ENCODE data around the gene PIGW. TPM values are rescaled to one million over a fixed set of nuclear protein-coding genes. Genes with fewer than 3 reads are reported as not detected.
A peak's percentile ranks its signal among the peaks of the same experiment; 100 is the strongest.

The PIGW gene
- total and polyA plus RNA-seq, 4 donors = 5.2 to 11.6 (median 8.6) TPM

- no peaks in the 10 kb centered on the region for H3K9me3 ChIP-seq (ENCODE audit: control insufficient read depth, insufficient read depth, low read length)
- no peaks in the 10 kb centered on the region for H3K4me1 ChIP-seq (ENCODE audit: control insufficient read depth, insufficient read depth, low read length)
- no peaks in the 10 kb centered on the region for H3K27me3 ChIP-seq (ENCODE audit: control insufficient read depth, insufficient read depth, low read length)
- 100% methylated on average over 4 of the region's 4 CpGs for WGBS (ENCODE audit: insufficient coverage)
- H3K36me3 ChIP-seq (ENCODE audit: control insufficient read depth, insufficient read depth, low read length) = peaks cover 32% of the 10 kb centered on the region
- no peak overlapping the region for H3K27ac ChIP-seq (ENCODE audit: low read depth, low read length)
- no peak for DNase-seq (ENCODE audit: low read depth in 4 of 6, low spot score in 6 of 6)
- no peak overlapping the region for H3K4me3 ChIP-seq (ENCODE audit: low read depth, low read length)
These were observed 10.3 kb upstream of the PIGW start for GRCh38 chr17:36524428-36524876.

- peaks cover 32% of the 10 kb centered on the region for H3K36me3 ChIP-seq (ENCODE audit: control insufficient read depth, insufficient read depth, low read length)
- H3K9me3 ChIP-seq (ENCODE audit: control insufficient read depth, insufficient read depth, low read length) = no peaks in the 10 kb centered on the region
- 100% methylated on average over 2 of the region's 2 CpGs for WGBS (ENCODE audit: insufficient coverage)
- no peaks in the 10 kb centered on the region for H3K4me1 ChIP-seq (ENCODE audit: control insufficient read depth, insufficient read depth, low read length)
- DNase-seq (ENCODE audit: low read depth in 4 of 6, low spot score in 6 of 6) = no peak
- no peak overlapping the region for H3K4me3 ChIP-seq (ENCODE audit: low read depth, low read length)
- H3K27ac ChIP-seq (ENCODE audit: low read depth, low read length) = no peak overlapping the region
- no peaks in the 10 kb centered on the region for H3K27me3 ChIP-seq (ENCODE audit: control insufficient read depth, insufficient read depth, low read length)
These were observed 9.7 kb upstream of the PIGW start for GRCh38 chr17:36525113-36525512.

- Histone ChIP-seq H3K36me3 (ENCODE audit: control insufficient read depth, insufficient read depth, low read length) (peaks cover 34% of the 10 kb centered on the region), H3K9me3 (ENCODE audit: control insufficient read depth, insufficient read depth, low read length) (no peaks in the 10 kb centered on the region), H3K27ac (ENCODE audit: low read depth, low read length) (no peak overlapping the region), H3K27me3 (ENCODE audit: control insufficient read depth, insufficient read depth, low read length) (no peaks in the 10 kb centered on the region), H3K4me1 (ENCODE audit: control insufficient read depth, insufficient read depth, low read length) (no peaks in the 10 kb centered on the region), H3K4me3 (ENCODE audit: low read depth, low read length) (no peak overlapping the region)
- 97% methylated on average over 6 of the region's 6 CpGs for WGBS (ENCODE audit: insufficient coverage)
- no peak for DNase-seq (ENCODE audit: low read depth in 4 of 6, low spot score in 6 of 6)
These were observed 8.9 kb upstream of the PIGW start for GRCh38 chr17:36525888-36526287.

DNA sequence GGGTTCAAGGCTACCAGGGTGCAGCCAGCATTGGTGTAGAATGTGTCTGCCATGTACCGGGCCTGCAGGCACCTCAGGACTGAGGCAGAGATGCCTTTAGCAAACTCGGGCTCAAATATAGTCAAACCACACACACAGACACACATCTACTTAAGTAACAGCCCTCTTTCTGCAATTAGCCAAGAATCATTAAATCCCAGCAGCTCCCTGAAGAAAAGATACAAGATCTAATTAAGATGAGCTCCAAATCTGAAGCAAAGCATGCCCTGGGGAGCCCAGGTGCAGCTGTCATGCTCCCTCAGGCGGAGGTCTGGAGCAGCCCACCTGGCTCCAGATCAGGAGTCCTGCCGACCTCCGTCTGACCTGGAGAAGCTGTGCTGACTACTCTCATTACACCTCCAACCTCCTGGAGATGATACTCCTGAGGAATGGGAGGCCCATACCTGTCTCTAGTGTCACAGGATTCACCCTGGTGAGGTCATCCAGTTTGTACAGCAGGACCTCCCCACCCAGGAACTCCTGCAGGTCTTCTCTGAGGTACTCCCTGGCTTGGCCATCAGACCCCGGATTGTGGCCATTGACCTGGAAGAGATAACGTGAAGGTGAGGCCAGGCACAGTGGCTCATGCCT is 7.1 kb upstream of the PIGW start:
- Histone ChIP-seq H3K4me3 (ENCODE audit: low read depth, low read length) (no peak overlapping the region), H3K36me3 (ENCODE audit: control insufficient read depth, insufficient read depth, low read length) (peaks cover 42% of the 10 kb centered on the region)

GRCh38 chr17:36529121-36529520 is 5.7 kb upstream of the PIGW start:
- Histone ChIP-seq H3K4me3 (ENCODE audit: low read depth, low read length) (no peak overlapping the region), H3K27ac (ENCODE audit: low read depth, low read length) (no peak overlapping the region), H3K4me1 (ENCODE audit: control insufficient read depth, insufficient read depth, low read length) (peaks cover 8% of the 10 kb centered on the region), H3K9me3 (ENCODE audit: control insufficient read depth, insufficient read depth, low read length) (no peaks in the 10 kb centered on the region), H3K27me3 (ENCODE audit: control insufficient read depth, insufficient read depth, low read length) (no peaks in the 10 kb centered on the region), H3K36me3 (ENCODE audit: control insufficient read depth, insufficient read depth, low read length) (peaks cover 38% of the 10 kb centered on the region)
- DNase-seq (ENCODE audit: low read depth in 4 of 6, low spot score in 6 of 6) = no peak

More for the DNA sequence above, 7.1 kb upstream of the PIGW start:
- WGBS (ENCODE audit: insufficient coverage) = 88% methylated on average over 4 of the region's 7 CpGs
- Histone ChIP-seq H3K27me3 (ENCODE audit: control insufficient read depth, insufficient read depth, low read length) (no peaks in the 10 kb centered on the region), H3K27ac (ENCODE audit: low read depth, low read length) (no peak overlapping the region), H3K4me1 (ENCODE audit: control insufficient read depth, insufficient read depth, low read length) (no peaks in the 10 kb centered on the region), H3K9me3 (ENCODE audit: control insufficient read depth, insufficient read depth, low read length) (no peaks in the 10 kb centered on the region)
- peak in 1 of 6 donors; percentile 87 for DNase-seq (ENCODE audit: low read depth in 4 of 6, low spot score in 6 of 6)

GRCh38 chr17:36532435-36532975 is 2.3 kb upstream of the PIGW start:
- peaks cover 13% of the 10 kb centered on the region for H3K4me1 ChIP-seq (ENCODE audit: control insufficient read depth, insufficient read depth, low read length)
- no peak overlapping the region for H3K27ac ChIP-seq (ENCODE audit: low read depth, low read length)
- 88% methylated on average over 1 of the region's 2 CpGs for WGBS (ENCODE audit: insufficient coverage)
- H3K4me3 ChIP-seq (ENCODE audit: low read depth, low read length) = no peak overlapping the region
- no peaks in the 10 kb centered on the region for H3K27me3 ChIP-seq (ENCODE audit: control insufficient read depth, insufficient read depth, low read length)
- DNase-seq (ENCODE audit: low read depth in 4 of 6, low spot score in 6 of 6) = no peak
- H3K36me3 ChIP-seq (ENCODE audit: control insufficient read depth, insufficient read depth, low read length) = peaks cover 19% of the 10 kb centered on the region
- H3K9me3 ChIP-seq (ENCODE audit: control insufficient read depth, insufficient read depth, low read length) = no peaks in the 10 kb centered on the region

DNA sequence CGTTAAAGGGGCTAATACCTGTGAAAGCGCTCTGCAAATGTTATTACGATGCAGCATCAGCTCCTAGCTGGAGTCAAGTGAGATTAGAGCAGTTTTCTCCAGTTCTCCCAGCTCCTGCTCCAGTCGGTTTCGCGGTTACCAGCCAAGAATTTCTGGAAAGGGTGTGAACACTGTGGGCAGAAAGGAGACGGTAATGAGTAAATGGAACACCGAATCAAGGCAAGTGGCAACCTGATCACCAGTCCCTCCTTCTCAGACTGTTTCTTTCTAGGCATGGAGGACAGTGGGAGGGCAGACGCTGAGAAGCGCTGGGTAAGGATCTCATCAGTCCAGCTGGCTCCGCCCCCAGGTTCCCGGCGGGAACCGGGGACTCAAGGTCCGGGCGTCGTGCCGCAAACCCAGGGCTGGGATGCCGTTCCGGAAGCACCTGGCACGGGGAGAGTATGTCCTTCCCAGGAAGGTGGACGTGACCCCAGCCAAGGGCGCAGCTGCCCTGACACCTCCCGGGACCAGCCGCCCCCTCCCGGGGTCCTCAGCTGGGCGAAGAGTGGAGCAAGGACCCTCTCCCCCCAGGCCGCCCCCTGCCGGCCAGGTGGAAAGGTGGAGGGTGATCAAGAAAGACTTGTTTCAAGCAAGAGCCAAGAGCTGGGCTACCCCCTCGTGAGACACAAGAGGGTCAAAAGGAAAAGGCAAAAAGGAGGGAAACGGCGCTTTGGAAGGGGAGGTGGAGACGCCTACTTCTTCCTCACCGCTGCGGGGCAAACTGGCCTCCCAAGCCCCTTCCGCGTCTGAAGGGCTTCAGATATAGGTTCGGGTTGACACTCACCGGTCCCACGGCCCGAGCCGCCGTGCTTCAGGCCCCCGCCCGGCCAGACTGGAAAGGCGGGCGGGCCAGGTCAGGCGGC is 600 bp upstream of the PIGW start:
- peaks cover 12% of the 10 kb centered on the region for H3K36me3 ChIP-seq (ENCODE audit: control insufficient read depth, insufficient read depth, low read length)
- no peaks in the 10 kb centered on the region for H3K9me3 ChIP-seq (ENCODE audit: control insufficient read depth, insufficient read depth, low read length)
- peak overlapping the region; percentile 96 for H3K27ac ChIP-seq (ENCODE audit: low read depth, low read length)
- peak overlapping the region; percentile 94 for H3K4me3 ChIP-seq (ENCODE audit: low read depth, low read length)
- peak in 3 of 6 donors; percentile 7 to 81 (median 62) for DNase-seq (ENCODE audit: low read depth in 4 of 6, low spot score in 6 of 6)
- WGBS (ENCODE audit: insufficient coverage) = 8% methylated on average over 45 of the region's 48 CpGs
- peaks cover 13% of the 10 kb centered on the region for H3K4me1 ChIP-seq (ENCODE audit: control insufficient read depth, insufficient read depth, low read length)
- no peaks in the 10 kb centered on the region for H3K27me3 ChIP-seq (ENCODE audit: control insufficient read depth, insufficient read depth, low read length)

GRCh38 chr17:36535669-36536081 is 888 bp downstream of the PIGW start:
- Histone ChIP-seq H3K9me3 (ENCODE audit: control insufficient read depth, insufficient read depth, low read length) (no peaks in the 10 kb centered on the region), H3K27ac (ENCODE audit: low read depth, low read length) (peak overlapping the region; percentile 96), H3K27me3 (ENCODE audit: control insufficient read depth, insufficient read depth, low read length) (no peaks in the 10 kb centered on the region), H3K4me1 (ENCODE audit: control insufficient read depth, insufficient read depth, low read length) (peaks cover 13% of the 10 kb centered on the region), H3K4me3 (ENCODE audit: low read depth, low read length) (peak overlapping the region; percentile 94), H3K36me3 (ENCODE audit: control insufficient read depth, insufficient read depth, low read length) (peaks cover 10% of the 10 kb centered on the region)
- 2% methylated on average over 8 of the region's 15 CpGs for WGBS (ENCODE audit: insufficient coverage)
- no peak for DNase-seq (ENCODE audit: low read depth in 4 of 6, low spot score in 6 of 6)

DNA sequence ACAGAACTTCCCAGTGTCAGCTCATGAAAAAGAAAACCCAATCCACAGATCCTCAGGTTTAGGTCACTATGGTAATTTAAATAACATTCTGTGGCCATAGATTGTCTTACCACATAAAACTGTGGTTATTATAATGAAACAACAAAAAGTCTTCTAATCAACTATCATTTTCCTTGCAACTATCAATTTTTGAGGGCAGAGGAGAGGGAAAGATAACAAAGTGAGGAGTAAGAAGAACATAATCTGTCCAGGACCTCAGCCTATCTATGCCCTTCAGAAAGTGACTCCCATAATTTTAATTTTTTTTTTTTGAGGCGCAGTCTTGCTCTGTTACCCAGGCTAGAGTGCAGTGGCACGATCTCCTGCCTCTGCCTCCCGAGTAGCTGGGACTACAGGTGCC is 5.9 kb downstream of the PIGW start:
- WGBS (ENCODE audit: insufficient coverage) = 96% methylated on average over 3 of the region's 3 CpGs
- H3K27ac ChIP-seq (ENCODE audit: low read depth, low read length) = no peak overlapping the region
- no peak for DNase-seq (ENCODE audit: low read depth in 4 of 6, low spot score in 6 of 6)
- H3K4me3 ChIP-seq (ENCODE audit: low read depth, low read length) = no peak overlapping the region
- H3K9me3 ChIP-seq (ENCODE audit: control insufficient read depth, insufficient read depth, low read length) = no peaks in the 10 kb centered on the region
- peaks cover 20% of the 10 kb centered on the region for H3K4me1 ChIP-seq (ENCODE audit: control insufficient read depth, insufficient read depth, low read length)
- H3K36me3 ChIP-seq (ENCODE audit: control insufficient read depth, insufficient read depth, low read length) = no peaks in the 10 kb centered on the region
- H3K27me3 ChIP-seq (ENCODE audit: control insufficient read depth, insufficient read depth, low read length) = no peaks in the 10 kb centered on the region
